Measurements from ENCODE around the gene MLKL. TPM values are rescaled to one million over a fixed set of nuclear protein-coding genes. Genes with fewer than 3 reads are reported as not detected.

MLKL gene
- polyA plus RNA-seq, 1 donor (not counting 4 experiments of a cell fraction or from before 2014, with no cell fraction given): 12.5 TPM

DNA sequence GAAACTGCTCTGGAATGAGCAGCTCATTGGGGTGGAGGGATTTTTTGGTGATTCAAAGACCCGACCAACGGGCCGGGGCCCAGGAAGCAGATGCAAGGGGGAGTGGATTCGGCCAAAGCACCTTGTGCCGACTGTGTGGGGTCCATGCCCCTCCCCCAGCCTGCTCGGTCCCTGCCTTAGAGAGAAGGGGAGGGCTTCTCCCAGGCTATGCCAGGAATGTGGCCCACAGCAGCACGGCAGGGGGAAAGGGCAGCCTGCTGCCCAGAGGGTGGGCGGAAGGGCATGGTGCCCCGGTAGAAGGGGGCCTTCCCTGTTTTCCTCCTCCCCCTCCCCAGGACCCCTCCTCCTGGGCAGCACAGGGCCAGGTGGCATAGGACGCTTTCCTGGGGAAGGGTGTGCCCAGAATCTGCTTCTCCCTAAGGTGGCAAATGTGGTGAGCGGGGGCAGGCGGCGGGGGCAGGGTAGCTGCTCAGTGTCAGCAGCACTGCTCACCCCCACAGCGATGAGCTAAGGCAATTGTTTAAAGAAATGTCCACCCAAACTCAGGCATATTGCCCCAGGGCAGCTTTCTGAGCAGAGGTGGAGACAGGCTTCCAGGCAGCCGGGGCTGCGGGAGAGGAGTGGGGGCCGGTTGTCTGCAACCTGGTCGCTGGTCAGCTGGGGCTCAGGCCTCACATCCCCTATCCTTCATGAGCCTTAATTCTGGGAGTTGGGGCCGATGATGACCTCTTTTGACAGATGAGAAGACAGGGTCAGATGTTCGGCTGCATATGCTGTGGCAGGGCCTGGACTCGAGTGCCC, 33.9 kb upstream of the MLKL start:
- H3K4me1 ChIP-seq (ENCODE audit: control insufficient read depth, extremely low read depth, insufficient read depth, low read length): peaks cover 35% of the 10 kb centered on the region
- FAIRE-seq: no peak
- H3K27ac ChIP-seq (ENCODE audit: control insufficient read depth, insufficient read depth, low read length): no peak overlapping the region
- H3K4me2 ChIP-seq (ENCODE audit: control insufficient read depth, extremely low read depth, insufficient read depth, low read depth, low read length): no peak overlapping the region
- H3K9ac ChIP-seq (ENCODE audit: control insufficient read depth, extremely low read depth, insufficient read depth, low read length): no peak overlapping the region
- no peak for DNase-seq (ENCODE audit: low read depth, low spot score)
- H3K79me2 ChIP-seq (ENCODE audit: control insufficient read depth, insufficient read depth, low read length): no peaks in the 10 kb centered on the region
- no peaks in the 10 kb centered on the region for H3K9me3 ChIP-seq (ENCODE audit: control insufficient read depth, low read depth, low read length)
- no peaks in the 10 kb centered on the region for H4K20me1 ChIP-seq (ENCODE audit: control insufficient read depth, extremely low read depth, insufficient read depth, low read length)
- H2AFZ ChIP-seq (ENCODE audit: control insufficient read depth, low read length): no peak overlapping the region
- no peaks in the 10 kb centered on the region for H3K36me3 ChIP-seq (ENCODE audit: control insufficient read depth in 2 of 2, extremely low read depth in 1 of 2, insufficient read depth in 2 of 2, low read length in 2 of 2)
- no peaks in the 10 kb centered on the region for H3K9me1 ChIP-seq (ENCODE audit: control insufficient read depth, extremely low read depth, insufficient read depth, low read length)
- H3K4me3 ChIP-seq (ENCODE audit: control insufficient read depth in 2 of 3, extremely low read depth in 1 of 3, insufficient read depth in 2 of 3, low read depth in 1 of 3, low read length in 3 of 3): no peak overlapping the region
- dilution Hi-C loops (cut with MboI; ENCODE audit: extremely low pct_ligation_motif_present, low sequenced_read_pairs): no loop called here
- TF ChIP-seq, protein P1, sequence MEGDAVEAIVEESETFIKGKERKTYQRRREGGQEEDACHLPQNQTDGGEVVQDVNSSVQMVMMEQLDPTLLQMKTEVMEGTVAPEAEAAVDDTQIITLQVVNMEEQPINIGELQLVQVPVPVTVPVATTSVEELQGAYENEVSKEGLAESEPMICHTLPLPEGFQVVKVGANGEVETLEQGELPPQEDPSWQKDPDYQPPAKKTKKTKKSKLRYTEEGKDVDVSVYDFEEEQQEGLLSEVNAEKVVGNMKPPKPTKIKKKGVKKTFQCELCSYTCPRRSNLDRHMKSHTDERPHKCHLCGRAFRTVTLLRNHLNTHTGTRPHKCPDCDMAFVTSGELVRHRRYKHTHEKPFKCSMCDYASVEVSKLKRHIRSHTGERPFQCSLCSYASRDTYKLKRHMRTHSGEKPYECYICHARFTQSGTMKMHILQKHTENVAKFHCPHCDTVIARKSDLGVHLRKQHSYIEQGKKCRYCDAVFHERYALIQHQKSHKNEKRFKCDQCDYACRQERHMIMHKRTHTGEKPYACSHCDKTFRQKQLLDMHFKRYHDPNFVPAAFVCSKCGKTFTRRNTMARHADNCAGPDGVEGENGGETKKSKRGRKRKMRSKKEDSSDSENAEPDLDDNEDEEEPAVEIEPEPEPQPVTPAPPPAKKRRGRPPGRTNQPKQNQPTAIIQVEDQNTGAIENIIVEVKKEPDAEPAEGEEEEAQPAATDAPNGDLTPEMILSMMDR (optimal IDR thresholded peaks at IDR 0.05 in 1 of 3, IDR thresholded peaks at IDR 0.05 in 1 of 3, conservative IDR thresholded peaks at IDR 0.05 in 1 of 3; ENCODE audit: extremely low read depth in 1 of 3, insufficient read depth in 2 of 3, low read length in 3 of 3): no peak
- H3K27me3 ChIP-seq (ENCODE audit: control insufficient read depth, extremely low read depth, insufficient read depth, low read length): no peaks in the 10 kb centered on the region

DNA sequence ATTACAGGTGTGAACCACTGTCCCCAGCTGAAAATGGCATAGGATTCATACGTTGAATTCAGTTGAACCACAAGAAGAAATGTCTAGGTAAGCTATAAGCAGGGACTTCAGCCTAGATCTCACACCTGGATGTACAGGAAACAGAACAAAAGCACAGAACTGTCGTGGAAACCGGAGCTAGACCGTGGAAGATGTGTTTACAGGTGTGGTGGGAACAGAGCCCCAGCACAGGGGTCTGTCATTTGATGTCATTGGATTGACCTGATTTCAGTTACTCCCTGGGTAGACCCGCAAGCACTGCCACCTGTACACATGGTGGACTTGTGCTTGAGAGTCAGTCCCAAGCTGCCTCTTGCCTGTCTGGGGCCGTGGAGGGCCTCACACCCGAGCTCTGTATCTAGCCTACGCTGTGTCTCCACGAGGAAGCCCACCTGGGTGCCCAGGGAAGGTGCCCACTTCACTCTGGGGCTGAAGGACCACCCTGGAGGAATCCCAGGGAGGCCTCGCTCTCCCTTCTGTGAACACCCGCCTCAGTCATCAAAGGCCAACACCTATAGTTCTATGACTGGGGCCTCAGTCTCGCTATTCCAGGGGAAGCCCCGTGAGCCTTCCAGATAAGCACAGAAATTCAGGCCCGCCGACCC, 32.2 kb upstream of the MLKL start:
- DNase-seq (ENCODE audit: low read depth, low spot score) (no peak), FAIRE-seq (no peak)
- H2AFZ ChIP-seq (ENCODE audit: control insufficient read depth, low read length): no peak overlapping the region
- TF ChIP-seq EZH2 (IDR thresholded peaks at IDR 0.05; ENCODE audit: low read length): no peak
- TF ChIP-seq, protein P1 (optimal IDR thresholded peaks at IDR 0.05 in 1 of 3, IDR thresholded peaks at IDR 0.05 in 1 of 3, conservative IDR thresholded peaks at IDR 0.05 in 1 of 3; ENCODE audit: extremely low read depth in 1 of 3, insufficient read depth in 2 of 3, low read length in 3 of 3): no peak
- no peaks in the 10 kb centered on the region for H3K79me2 ChIP-seq (ENCODE audit: control insufficient read depth, insufficient read depth, low read length)
- H3K4me1 ChIP-seq (ENCODE audit: control insufficient read depth, extremely low read depth, insufficient read depth, low read length): peaks cover 34% of the 10 kb centered on the region
- no peaks in the 10 kb centered on the region for H3K36me3 ChIP-seq (ENCODE audit: control insufficient read depth in 2 of 2, extremely low read depth in 1 of 2, insufficient read depth in 2 of 2, low read length in 2 of 2)
- no peaks in the 10 kb centered on the region for H4K20me1 ChIP-seq (ENCODE audit: control insufficient read depth, extremely low read depth, insufficient read depth, low read length)
- H3K27me3 ChIP-seq (ENCODE audit: control insufficient read depth, extremely low read depth, insufficient read depth, low read length): no peaks in the 10 kb centered on the region
- H3K4me2 ChIP-seq (ENCODE audit: control insufficient read depth, extremely low read depth, insufficient read depth, low read depth, low read length): no peak overlapping the region
- no peak overlapping the region for H3K9ac ChIP-seq (ENCODE audit: control insufficient read depth, extremely low read depth, insufficient read depth, low read length)
- H3K9me3 ChIP-seq (ENCODE audit: control insufficient read depth, low read depth, low read length): no peaks in the 10 kb centered on the region
- no peak overlapping the region for H3K4me3 ChIP-seq (ENCODE audit: control insufficient read depth in 2 of 3, extremely low read depth in 1 of 3, insufficient read depth in 2 of 3, low read depth in 1 of 3, low read length in 3 of 3)
- H3K9me1 ChIP-seq (ENCODE audit: control insufficient read depth, extremely low read depth, insufficient read depth, low read length): no peaks in the 10 kb centered on the region
- dilution Hi-C loops (cut with MboI; ENCODE audit: extremely low pct_ligation_motif_present, low sequenced_read_pairs): no loop called here
- no peak overlapping the region for H3K27ac ChIP-seq (ENCODE audit: control insufficient read depth, insufficient read depth, low read length)

Data from keratinocyte (primary cell).